HepG2 (cell line): ENCODE results near the gene PPP2R5B. TPM values are rescaled to one million over a fixed set of nuclear protein-coding genes. Genes with fewer than 3 reads are reported as not detected.

ENCODE experiments used
- ARNT2 ChIP-seq: sonication (generic); formaldehyde crosslinking; IDR thresholded peaks from 2 replicates; pipeline ENCODE4 v1.8.0; 2022; ENCODE audit warnings: mild to moderate bottlenecking, low read depth, missing genetic modification reagents, moderate library complexity
- CAMTA2 ChIP-seq: sonication (generic); formaldehyde crosslinking; IDR thresholded peaks from 2 replicates; pipeline ENCODE4 v1.4.0; 2020; ENCODE audit warnings: mild to moderate bottlenecking, missing genetic modification reagents, borderline replicate concordance
- GPN1 ChIP-seq: sonication (generic); formaldehyde crosslinking; IDR thresholded peaks from 2 replicates; pipeline ENCODE4 v1.5.1; 2020; ENCODE audit warnings: missing genetic modification reagents, borderline replicate concordance
- MED1 ChIP-seq: sonication (generic); formaldehyde crosslinking; IDR thresholded peaks from 2 replicates; pipeline ENCODE4 v1.4.0; 2020; ENCODE audit warnings: missing genetic modification reagents
- NFE2L2 ChIP-seq: fragments of 150-350 bp; IDR thresholded peaks from 2 replicates; pipeline ENCODE4 v1.6.1; 2014; ENCODE audit warnings: low read length
- NFKB2 ChIP-seq: sonication (generic); formaldehyde crosslinking; IDR thresholded peaks from 2 replicates; pipeline ENCODE4 v1.4.0; 2020; ENCODE audit warnings: missing genetic modification reagents, borderline replicate concordance
- RNF2 ChIP-seq: fragments of 450-650 bp; conservative IDR thresholded peaks from 2 replicates; pipeline ENCODE4 v1.6.1; 2016; ENCODE audit warnings: low read depth
- SAP130 ChIP-seq: IDR thresholded peaks from 2 replicates; pipeline ENCODE4 v1.6.1; 2016; ENCODE audit warnings: low read depth
- SIN3B ChIP-seq: fragments of 150-350 bp; IDR thresholded peaks from 2 replicates; pipeline ENCODE4 v1.6.1; 2014; ENCODE audit warnings: low read length
- SIX4 ChIP-seq: sonication (generic); formaldehyde crosslinking; IDR thresholded peaks from 2 replicates; pipeline ENCODE4 v1.4.0; 2020; ENCODE audit warnings: missing genetic modification reagents
- TIGD3 ChIP-seq: sonication (generic); formaldehyde crosslinking; IDR thresholded peaks from 2 replicates; pipeline ENCODE4 v1.5.1; 2020; ENCODE audit warnings: mild to moderate bottlenecking, missing genetic modification reagents, borderline replicate concordance
- TSC22D2 ChIP-seq: sonication (generic); formaldehyde crosslinking; IDR thresholded peaks from 2 replicates; pipeline ENCODE4 v1.5.1; 2020; ENCODE audit warnings: missing genetic modification reagents, mild to moderate bottlenecking, borderline replicate concordance
- ZNF292 ChIP-seq: sonication (generic); formaldehyde crosslinking; IDR thresholded peaks from 2 replicates; pipeline ENCODE4 v1.8.1; 2022; ENCODE audit warnings: mild to moderate bottlenecking, low read depth, missing genetic modification reagents, borderline replicate concordance
- ZNF44 ChIP-seq: sonication (generic); formaldehyde crosslinking; IDR thresholded peaks from 2 replicates; pipeline ENCODE4 v1.5.1; 2020; ENCODE audit warnings: mild to moderate bottlenecking, missing genetic modification reagents
- ZNF496 ChIP-seq: sonication (generic); formaldehyde crosslinking; IDR thresholded peaks from 2 replicates; pipeline ENCODE4 v1.8.1; 2023; ENCODE audit warnings: mild to moderate bottlenecking, moderate library complexity, missing genetic modification reagents; ENCODE audit not compliant: insufficient replicate concordance
- ZNF616 ChIP-seq: sonication (generic); formaldehyde crosslinking; IDR thresholded peaks from 2 replicates; pipeline ENCODE4 v1.5.0; 2020; ENCODE audit warnings: low read depth, mild to moderate bottlenecking, missing genetic modification reagents
- ZNF619 ChIP-seq: sonication (generic); formaldehyde crosslinking; IDR thresholded peaks from 2 replicates; pipeline ENCODE4 v1.4.0; 2020; ENCODE audit warnings: mild to moderate bottlenecking, missing genetic modification reagents
- ZNF646 ChIP-seq: sonication (generic); formaldehyde crosslinking; IDR thresholded peaks from 2 replicates; pipeline ENCODE4 v1.9.0; 2021; ENCODE audit warnings: mild to moderate bottlenecking, missing genetic modification reagents
- ZNF672 ChIP-seq: sonication (generic); formaldehyde crosslinking; IDR thresholded peaks from 2 replicates; pipeline ENCODE4 v1.8.1; 2022; ENCODE audit warnings: missing genetic modification reagents
- ZNF691 ChIP-seq: sonication (generic); formaldehyde crosslinking; IDR thresholded peaks from 2 replicates; pipeline ENCODE4 v1.4.0; 2020; ENCODE audit warnings: missing genetic modification reagents, low read depth, mild to moderate bottlenecking, borderline replicate concordance
- ZSCAN25 ChIP-seq: sonication (generic); formaldehyde crosslinking; IDR thresholded peaks from 2 replicates; pipeline ENCODE4 v1.8.0; 2022; ENCODE audit warnings: mild to moderate bottlenecking, missing genetic modification reagents
- polyA plus RNA-seq, 8 experiments: library from polyadenylated mRNA; depleted of rRNA in 3 of 8; stranded (reverse) in 7 of 8; unstranded in 1 of 8; fragments of >200 nt; fragmentation: Illumina TruSeq in 4 of 8; extraction: Trizol in 4 of 8; gene quantifications; 2 replicates each; pipeline versions ENCODE4 v1.2.1 to v1.2.3, GENCODE V29; 2011 to 2016; ENCODE audit warnings: low read depth in 4 of 8, missing spikeins in 1 of 8, mixed read lengths in 1 of 8; ENCODE audit not compliant: insufficient read depth in 1 of 8
- total RNA-seq, 5 experiments: library from RNA; depleted of rRNA; stranded (reverse); fragments of >200 nt; fragmentation: Illumina TruSeq; extraction: Trizol; gene quantifications; 2 replicates each; pipeline ENCODE4 v1.2.3, GENCODE V29; 2016; ENCODE audit warnings: low read depth in 1 of 5

PPP2R5B gene
- total and polyA plus RNA-seq, 2 of the 13 experiments (the other 11 are each of a cell fraction or from before 2014, with no cell fraction given): 2.3 to 8.3 TPM

DNA sequence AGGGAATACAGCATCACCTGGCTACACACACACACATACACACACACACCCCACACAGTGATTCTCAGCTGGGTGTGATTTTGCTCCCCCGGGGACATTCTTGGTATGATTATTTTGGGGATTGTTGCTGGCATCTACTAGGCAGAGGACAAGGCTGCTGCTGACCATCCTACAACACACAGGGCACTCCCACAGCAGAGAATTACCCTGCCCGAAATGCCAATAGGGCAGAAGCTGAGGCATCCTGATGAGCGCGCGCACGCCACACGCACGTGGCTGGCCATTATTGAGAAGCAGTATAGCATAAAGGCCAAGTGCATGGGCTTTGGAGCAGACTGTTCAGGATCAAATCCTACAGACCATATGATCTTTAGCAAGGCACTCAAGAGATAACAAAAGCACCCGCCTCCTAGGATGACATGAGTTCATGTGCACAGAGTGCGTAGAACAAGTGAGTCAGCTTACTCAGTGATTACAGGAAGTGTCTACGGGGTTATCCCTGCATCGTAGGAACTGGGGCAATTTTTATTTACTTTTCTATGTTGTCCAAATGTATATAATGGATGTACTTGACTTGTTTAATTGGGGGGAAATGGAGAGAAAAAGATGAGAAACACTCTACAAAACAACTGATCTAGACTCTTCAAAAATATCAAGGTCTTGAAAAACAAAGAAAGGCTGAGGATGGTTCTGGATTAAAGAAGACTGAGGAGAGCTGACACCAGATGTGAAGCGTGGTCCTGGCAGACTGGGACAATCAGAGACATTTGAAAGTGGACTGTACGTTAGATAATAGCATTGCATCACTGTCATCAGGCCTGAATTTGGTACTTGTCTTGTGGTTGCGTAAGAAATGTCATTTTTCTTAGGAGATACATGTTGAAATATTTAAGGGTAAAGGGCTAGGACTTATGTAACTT, 38.9 kb upstream of the PPP2R5B start (continued):
- TF ChIP-seq TIGD3 (CRISPR knock-in tag) (no peak), RNF2 (no peak), ZNF496 (CRISPR knock-in tag) (no peak), ARNT2 (CRISPR knock-in tag) (no peak), GPN1 (CRISPR knock-in tag) (no peak), SAP130 (CRISPR knock-in tag) (peak; percentile 94), ZNF646 (no peak), SIN3B (no peak), ZNF44 (CRISPR knock-in tag) (no peak), ZNF292 (CRISPR knock-in tag) (no peak), MED1 (peak; percentile 56; the same call in 1 of the 2 replicates), SIX4 (CRISPR knock-in tag) (no peak), NFE2L2 (no peak), ZNF691 (CRISPR knock-in tag) (no peak), ZNF619 (CRISPR knock-in tag) (no peak), NFKB2 (no peak), ZNF672 (no peak), ZNF616 (CRISPR knock-in tag) (no peak), ZSCAN25 (no peak), CAMTA2 (CRISPR knock-in tag) (no peak), TSC22D2 (CRISPR knock-in tag) (no peak)
